Measurements from ENCODE around the gene SERPINI1.

DNA sequence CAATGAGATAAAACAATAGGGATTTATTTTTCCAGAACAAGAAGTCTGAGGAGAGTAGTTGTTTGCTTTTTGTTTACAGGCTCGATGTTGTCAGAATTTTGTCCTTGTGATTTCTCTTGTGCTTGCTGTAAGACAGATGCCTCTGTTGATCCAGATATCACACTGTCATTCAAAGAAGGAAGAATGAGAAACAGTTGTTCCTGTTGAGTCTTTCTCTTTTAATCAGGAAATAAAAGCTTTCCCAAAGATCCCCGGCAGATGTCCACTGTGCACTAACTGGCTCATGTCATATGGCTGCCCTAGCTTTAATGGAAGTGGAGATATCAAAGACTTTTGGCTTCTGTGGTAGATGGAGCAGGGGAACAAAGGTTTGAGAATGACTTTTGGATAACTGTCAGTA, 6.8 kb downstream of the SERPINI1 start:
- TF ChIP-seq, protein P1, sequence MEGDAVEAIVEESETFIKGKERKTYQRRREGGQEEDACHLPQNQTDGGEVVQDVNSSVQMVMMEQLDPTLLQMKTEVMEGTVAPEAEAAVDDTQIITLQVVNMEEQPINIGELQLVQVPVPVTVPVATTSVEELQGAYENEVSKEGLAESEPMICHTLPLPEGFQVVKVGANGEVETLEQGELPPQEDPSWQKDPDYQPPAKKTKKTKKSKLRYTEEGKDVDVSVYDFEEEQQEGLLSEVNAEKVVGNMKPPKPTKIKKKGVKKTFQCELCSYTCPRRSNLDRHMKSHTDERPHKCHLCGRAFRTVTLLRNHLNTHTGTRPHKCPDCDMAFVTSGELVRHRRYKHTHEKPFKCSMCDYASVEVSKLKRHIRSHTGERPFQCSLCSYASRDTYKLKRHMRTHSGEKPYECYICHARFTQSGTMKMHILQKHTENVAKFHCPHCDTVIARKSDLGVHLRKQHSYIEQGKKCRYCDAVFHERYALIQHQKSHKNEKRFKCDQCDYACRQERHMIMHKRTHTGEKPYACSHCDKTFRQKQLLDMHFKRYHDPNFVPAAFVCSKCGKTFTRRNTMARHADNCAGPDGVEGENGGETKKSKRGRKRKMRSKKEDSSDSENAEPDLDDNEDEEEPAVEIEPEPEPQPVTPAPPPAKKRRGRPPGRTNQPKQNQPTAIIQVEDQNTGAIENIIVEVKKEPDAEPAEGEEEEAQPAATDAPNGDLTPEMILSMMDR (IDR thresholded peaks at IDR 0.05): no peak
- TF ChIP-seq EP300 (IDR thresholded peaks at IDR 0.05): no peak
